PFSK-1 (cell line): ENCODE data around the gene CLDN20.

Source experiments
- FOXP2 ChIP-seq: optimal IDR thresholded peaks from 2 replicates; pipeline ENCODE3; 2011; ENCODE audit warnings: borderline replicate concordance, control low read depth, inconsistent platforms; ENCODE audit not compliant: insufficient read depth; ENCODE audit errors: extremely low read length, extremely low read depth
- POLR2AphosphoS5 ChIP-seq: IDR thresholded peaks from 2 replicates; pipeline ENCODE4 v1.6.1; 2012; ENCODE audit warnings: low read depth, mild to moderate bottlenecking, control low read depth, low read length, moderate library complexity
- SIN3A ChIP-seq: IDR thresholded peaks from 2 replicates; pipeline ENCODE4 v1.6.1; 2012; ENCODE audit warnings: mild to moderate bottlenecking, low read length, moderate library complexity, borderline replicate concordance; ENCODE audit not compliant: insufficient read depth
- TAF1 ChIP-seq: IDR thresholded peaks from 2 replicates; pipeline ENCODE4 v1.6.1; 2012; ENCODE audit warnings: low read length, control low read depth, borderline replicate concordance; ENCODE audit not compliant: insufficient read depth
- TF ChIP-seq, protein P1 (sequence below), 2 experiments: IDR thresholded peaks; 2 replicates each; pipeline versions ENCODE4 v1.6.1 to v1.8.0; 2011 to 2012; ENCODE audit warnings: low read depth in 2 of 2, low read length in 2 of 2, control low read depth in 1 of 2, inconsistent platforms in 1 of 2, mild to moderate bottlenecking in 1 of 2, moderate library complexity in 1 of 2; ENCODE audit not compliant: insufficient read depth in 1 of 2

DNA sequence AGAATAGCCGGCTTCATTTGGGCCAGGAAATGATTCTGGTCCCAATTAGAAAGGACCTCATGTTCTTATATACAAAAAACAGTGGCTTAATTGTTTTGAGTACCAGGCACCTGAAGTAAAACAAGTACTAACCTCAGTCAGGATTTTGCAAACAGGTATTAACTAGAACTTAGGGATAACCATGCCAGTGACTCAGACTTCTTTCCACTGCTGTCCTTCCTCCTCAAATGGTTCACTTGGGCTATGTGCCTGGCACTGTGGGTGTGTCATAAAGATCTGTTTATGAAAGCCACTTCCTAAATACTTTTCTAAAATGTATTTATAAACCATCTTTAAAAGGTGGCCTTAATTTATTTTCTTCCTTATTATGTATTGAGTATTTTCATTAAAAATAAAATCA is 10.7 kb downstream of the CLDN20 start:
- TF ChIP-seq, protein P1, sequence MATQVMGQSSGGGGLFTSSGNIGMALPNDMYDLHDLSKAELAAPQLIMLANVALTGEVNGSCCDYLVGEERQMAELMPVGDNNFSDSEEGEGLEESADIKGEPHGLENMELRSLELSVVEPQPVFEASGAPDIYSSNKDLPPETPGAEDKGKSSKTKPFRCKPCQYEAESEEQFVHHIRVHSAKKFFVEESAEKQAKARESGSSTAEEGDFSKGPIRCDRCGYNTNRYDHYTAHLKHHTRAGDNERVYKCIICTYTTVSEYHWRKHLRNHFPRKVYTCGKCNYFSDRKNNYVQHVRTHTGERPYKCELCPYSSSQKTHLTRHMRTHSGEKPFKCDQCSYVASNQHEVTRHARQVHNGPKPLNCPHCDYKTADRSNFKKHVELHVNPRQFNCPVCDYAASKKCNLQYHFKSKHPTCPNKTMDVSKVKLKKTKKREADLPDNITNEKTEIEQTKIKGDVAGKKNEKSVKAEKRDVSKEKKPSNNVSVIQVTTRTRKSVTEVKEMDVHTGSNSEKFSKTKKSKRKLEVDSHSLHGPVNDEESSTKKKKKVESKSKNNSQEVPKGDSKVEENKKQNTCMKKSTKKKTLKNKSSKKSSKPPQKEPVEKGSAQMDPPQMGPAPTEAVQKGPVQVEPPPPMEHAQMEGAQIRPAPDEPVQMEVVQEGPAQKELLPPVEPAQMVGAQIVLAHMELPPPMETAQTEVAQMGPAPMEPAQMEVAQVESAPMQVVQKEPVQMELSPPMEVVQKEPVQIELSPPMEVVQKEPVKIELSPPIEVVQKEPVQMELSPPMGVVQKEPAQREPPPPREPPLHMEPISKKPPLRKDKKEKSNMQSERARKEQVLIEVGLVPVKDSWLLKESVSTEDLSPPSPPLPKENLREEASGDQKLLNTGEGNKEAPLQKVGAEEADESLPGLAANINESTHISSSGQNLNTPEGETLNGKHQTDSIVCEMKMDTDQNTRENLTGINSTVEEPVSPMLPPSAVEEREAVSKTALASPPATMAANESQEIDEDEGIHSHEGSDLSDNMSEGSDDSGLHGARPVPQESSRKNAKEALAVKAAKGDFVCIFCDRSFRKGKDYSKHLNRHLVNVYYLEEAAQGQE (IDR thresholded peaks at IDR 0.05; ENCODE audit: insufficient read depth in 1 of 2, low read depth in 2 of 2, low read length in 2 of 2): no peak
- TF ChIP-seq SIN3A (no peak), POLR2AphosphoS5 (no peak), TAF1 (no peak), FOXP2 (no peak)
